ENCODE data around the gene ST8SIA1.
"Not testable (repeated sequence)": the region's sequence is repeated elsewhere in the genome, so short reads cannot be mapped to it uniquely, and the experiment has no call there.

The ST8SIA1 gene

GRCh38 chr12:22334410-22335100 is at the start of gene ST8SIA1:
Gene ST8SIA1, minus strand, starts transcription at chr12:22334707. Its CDS starts 475 bp downstream, at chr12:22334232.
- H3K27ac ChIP-seq = no peak within 1 kb of the TSS
- DNase-seq (ENCODE audit: low read depth, low spot score) = no peak

GRCh38 chr12:22380031-22380430 is 45.5 kb upstream of the ST8SIA1 start:
- DNase-seq (ENCODE audit: low read depth, low spot score) = no peak
- H3K27ac ChIP-seq = no peak overlapping the region

- H3K27ac ChIP-seq = no peak overlapping the region
- no peak for DNase-seq (ENCODE audit: low read depth, low spot score)
Observed at GRCh38 chr12:22377731-22378496, 43.4 kb upstream of the ST8SIA1 start.

GRCh38 chr12:22376596-22377150 is 42.2 kb upstream of the ST8SIA1 start:
- not testable (repeated sequence) for H3K27ac ChIP-seq; DNase-seq (ENCODE audit: low read depth, low spot score)

GRCh38 chr12:22374508-22374907 is 40.0 kb upstream of the ST8SIA1 start:
- H3K27ac ChIP-seq = no peak overlapping the region
- no peak for DNase-seq (ENCODE audit: low read depth, low spot score)

- no peak for DNase-seq (ENCODE audit: low read depth, low spot score)
Observed at GRCh38 chr12:22372277-22372837, 37.9 kb upstream of the ST8SIA1 start.

GRCh38 chr12:22366181-22366580 is 31.7 kb upstream of the ST8SIA1 start:
- DNase-seq (ENCODE audit: low read depth, low spot score) = no peak
- H3K27ac ChIP-seq = no peak overlapping the region

More at GRCh38 chr12:22372277-22372837, 37.9 kb upstream of the ST8SIA1 start:
- H3K27ac ChIP-seq = no peak overlapping the region

- no peak overlapping the region for H3K27ac ChIP-seq
- no peak for DNase-seq (ENCODE audit: low read depth, low spot score)
Observed at GRCh38 chr12:22361785-22362184, 27.3 kb upstream of the ST8SIA1 start.

- no peak overlapping the region for H3K27ac ChIP-seq
- DNase-seq (ENCODE audit: low read depth, low spot score) = no peak
Observed at GRCh38 chr12:22360774-22361173, 26.3 kb upstream of the ST8SIA1 start.

- DNase-seq (ENCODE audit: low read depth, low spot score) = no peak
- H3K27ac ChIP-seq = no peak overlapping the region
Observed at GRCh38 chr12:22357531-22357930, 23.0 kb upstream of the ST8SIA1 start.

GRCh38 chr12:22356231-22356630 is 21.7 kb upstream of the ST8SIA1 start:
- no peak for DNase-seq (ENCODE audit: low read depth, low spot score)
- no peak overlapping the region for H3K27ac ChIP-seq

GRCh38 chr12:22355011-22355580 is 20.6 kb upstream of the ST8SIA1 start:
- DNase-seq (ENCODE audit: low read depth, low spot score) = no peak
- H3K27ac ChIP-seq = no peak overlapping the region

GRCh38 chr12:22353615-22354325 is 19.3 kb upstream of the ST8SIA1 start:
- no peak for DNase-seq (ENCODE audit: low read depth, low spot score)
- no peak overlapping the region for H3K27ac ChIP-seq

- H3K27ac ChIP-seq = no peak overlapping the region
- DNase-seq (ENCODE audit: low read depth, low spot score) = no peak
Observed at GRCh38 chr12:22350886-22351285, 16.4 kb upstream of the ST8SIA1 start.

- no peak for DNase-seq (ENCODE audit: low read depth, low spot score)
Observed at GRCh38 chr12:22348208-22348607, 13.7 kb upstream of the ST8SIA1 start.

GRCh38 chr12:22340143-22340542 is 5.6 kb upstream of the ST8SIA1 start:
- DNase-seq (ENCODE audit: low read depth, low spot score) = no peak
- no peak overlapping the region for H3K27ac ChIP-seq

More at GRCh38 chr12:22348208-22348607, 13.7 kb upstream of the ST8SIA1 start:
- H3K27ac ChIP-seq = no peak overlapping the region

GRCh38 chr12:22339691-22340090 is 5.2 kb upstream of the ST8SIA1 start:
- no peak overlapping the region for H3K27ac ChIP-seq
- no peak for DNase-seq (ENCODE audit: low read depth, low spot score)

- DNase-seq (ENCODE audit: low read depth, low spot score) = no peak
- H3K27ac ChIP-seq = no peak overlapping the region
Observed at GRCh38 chr12:22335794-22336166, 1.3 kb upstream of the ST8SIA1 start.

GRCh38 chr12:22333713-22334409 is 646 bp downstream of the ST8SIA1 start:
- no peak overlapping the region for H3K27ac ChIP-seq
- no peak for DNase-seq (ENCODE audit: low read depth, low spot score)

All from epithelial cell of prostate (primary cell).